Measurements from ENCODE around the gene ADPRH.

GRCh38 chr3:119635719-119636118 lies 56.4 kb downstream of the ADPRH start:
- no peak for TF ChIP-seq POLR2A (IDR thresholded peaks at IDR 0.05)
- TF ChIP-seq CTCF (IDR thresholded peaks at IDR 0.05), result no peak
